Endothelial cell of umbilical vein (primary cell): ENCODE data around the gene FER. TPM values are rescaled to one million over a fixed set of nuclear protein-coding genes. Genes with fewer than 3 reads are reported as not detected.

Source experiments
- BruUV-seq: library from RNA; stranded (reverse); fragments of 400-500 nt; replicated peaks from 2 replicates; lab custom pipeline; 2021; lab: Mats Ljungman, UMichigan
- CTCF ChIA-PET: fragments of 300-600, 350-600 bp; sonication (Branson Sonifier 250); formaldehyde crosslinking; loops from one replicate; lab custom pipeline; 2021; ENCODE audit warnings: antibody characterized with exemption, inconsistent platforms; lab: Charles Lee
- POLR2A ChIA-PET: fragments of 300-600, 350-600 bp; sonication (Branson Sonifier 250); formaldehyde crosslinking; loops from one replicate; lab custom pipeline; 2021; ENCODE audit warnings: antibody characterized with exemption, inconsistent platforms; lab: Charles Lee
- DNase-seq: peaks from one replicate; pipeline ENCODE4 v3.0.0-alpha.2; 2011; ENCODE audit warnings: low read depth, low spot score
- FAIRE-seq: peaks from 2 replicates; lab custom pipeline; 2011; peaks lifted over from hg19 to GRCh38; lab: Jason Lieb, UNC
- H2AFZ ChIP-seq: 2 replicates; pipeline ENCODE4 v1.6.0; 2012; ENCODE audit warnings: low read depth, low read length, control low read depth, inconsistent platforms
- H3K27ac ChIP-seq: 2 replicates; pipeline ENCODE4 v1.5.1; 2011; ENCODE audit warnings: low read depth, mild to moderate bottlenecking, control low read depth, low read length, moderate library complexity; ENCODE audit not compliant: insufficient read depth
- H3K27me3 ChIP-seq, 2 experiments: 2 replicates each; pipeline versions ENCODE4 v1.6.0 to v1.6.1; 2011; ENCODE audit warnings: low read length in 2 of 2, mixed read lengths in 1 of 2; ENCODE audit not compliant: control insufficient read depth in 2 of 2, insufficient read depth in 2 of 2
- H3K36me3 ChIP-seq, 2 experiments: 2 replicates in 1 of 2; 3 replicates in 1 of 2; pipeline ENCODE4 v1.5.1; 2011; ENCODE audit warnings: low read length in 2 of 2, mild to moderate bottlenecking in 1 of 2, moderate library complexity in 1 of 2; ENCODE audit not compliant: control insufficient read depth in 2 of 2, insufficient read depth in 2 of 2; ENCODE audit errors: extremely low read depth in 1 of 2
- H3K4me1 ChIP-seq: 3 replicates; pipeline ENCODE4 v1.5.1; 2011; ENCODE audit warnings: mild to moderate bottlenecking, low read length; ENCODE audit not compliant: control insufficient read depth, insufficient read depth; ENCODE audit errors: extremely low read depth
- H3K4me2 ChIP-seq: 2 replicates; pipeline ENCODE4 v1.6.1; 2011; ENCODE audit warnings: low read length, control low read depth, mixed read lengths; ENCODE audit not compliant: insufficient read depth
- H3K4me3 ChIP-seq, 3 experiments: fragments of 200-600 bp in 1 of 3; sonication (generic), shearing (Covaris generic) in 1 of 3; replicated peaks in 1 of 3; 2 replicates each; pipeline ENCODE4 v1.5.1; 2011 to 2016; ENCODE audit warnings: control low read depth in 3 of 3, low read length in 3 of 3, mild to moderate bottlenecking in 2 of 3, inconsistent platforms in 1 of 3, low read depth in 1 of 3, moderate library complexity in 1 of 3; ENCODE audit not compliant: insufficient read depth in 1 of 3
- H3K79me2 ChIP-seq: 2 replicates; pipeline ENCODE4 v1.6.0; 2012; ENCODE audit warnings: low read length, inconsistent platforms; ENCODE audit not compliant: control insufficient read depth, insufficient read depth
- H3K9ac ChIP-seq: replicated peaks from 2 replicates; pipeline ENCODE3; 2011; ENCODE audit warnings: low read length, control low read depth; ENCODE audit not compliant: insufficient read depth; ENCODE audit errors: extremely low read depth
- H3K9me1 ChIP-seq: replicated peaks from 3 replicates; pipeline ENCODE4 v1.6.0; 2011; ENCODE audit warnings: mild to moderate bottlenecking, low read length; ENCODE audit not compliant: control insufficient read depth, insufficient read depth; ENCODE audit errors: extremely low read depth
- H3K9me3 ChIP-seq: replicated peaks from 2 replicates; pipeline ENCODE4 v1.5.1; 2012; ENCODE audit warnings: low read length, inconsistent platforms; ENCODE audit not compliant: control insufficient read depth, insufficient read depth
- H4K20me1 ChIP-seq: replicated peaks from 2 replicates; pipeline ENCODE3; 2011; ENCODE audit warnings: mild to moderate bottlenecking, low read length; ENCODE audit not compliant: control insufficient read depth, insufficient read depth; ENCODE audit errors: extremely low read depth
- CTCF ChIP-seq, 2 donors: IDR thresholded peaks; 1 replicate in 1 of 2; 2 replicates in 1 of 2; pipeline ENCODE4 v1.5.1; 2011; ENCODE audit warnings: low read length in 2 of 2, mild to moderate bottlenecking in 2 of 2, moderate library complexity in 2 of 2, control low read depth in 1 of 2, inconsistent platforms in 1 of 2, low read depth in 1 of 2; ENCODE audit not compliant: insufficient read depth in 1 of 2; ENCODE audit errors: extremely low read depth in 1 of 2
- FOS ChIP-seq: IDR thresholded peaks from 2 replicates; pipeline ENCODE4 v1.6.1; 2011; ENCODE audit warnings: mild to moderate bottlenecking, low read length, moderate library complexity, borderline replicate concordance; ENCODE audit not compliant: insufficient read depth
- GATA2 ChIP-seq: IDR thresholded peaks from 2 replicates; pipeline ENCODE4 v1.7.0; 2011; ENCODE audit warnings: low read depth, mild to moderate bottlenecking, moderate library complexity, mixed read lengths, low read length; ENCODE audit not compliant: insufficient read length, insufficient read depth
- JUN ChIP-seq: IDR thresholded peaks from 2 replicates; pipeline ENCODE4 v1.6.1; 2011; ENCODE audit warnings: borderline replicate concordance, low read depth; ENCODE audit not compliant: insufficient read length, insufficient read depth
- MYC ChIP-seq: IDR thresholded peaks from one replicate; pipeline ENCODE4 v1.6.1; 2011; ENCODE audit warnings: mild to moderate bottlenecking, low read depth, low read length
- POLR2A ChIP-seq: IDR thresholded peaks from 2 replicates; pipeline ENCODE4 v1.6.1; 2012; ENCODE audit warnings: low read depth, mild to moderate bottlenecking, control low read depth, low read length
- POLR2AphosphoS5 ChIP-seq: IDR thresholded peaks from 2 replicates; pipeline ENCODE4 v1.6.1; 2012; ENCODE audit warnings: low read depth, mild to moderate bottlenecking, control low read depth, low read length, moderate library complexity; ENCODE audit not compliant: insufficient read depth
- dilution Hi-C: fragments of 300-500 bp; cut with MboI; formaldehyde crosslinking; loops from one replicate; pipeline ENCODE4 v1.15.0; 2019; ENCODE audit warnings: low sequenced_read_pairs; ENCODE audit not compliant: extremely low pct_ligation_motif_present
- intact Hi-C: fragments of 100-400 bp; cut with micrococcal nuclease; formaldehyde crosslinking; loops from one replicate; pipeline ENCODE4 v1.10.0; 2022
- polyA plus RNA-seq, 4 experiments: library from polyadenylated mRNA; depleted of rRNA in 3 of 4; stranded (reverse) in 3 of 4; unstranded in 1 of 4; fragments of >200 nt; gene quantifications; 2 replicates each; pipeline versions ENCODE4 v1.2.1 to v1.2.3, GENCODE V29; 2011 to 2012; ENCODE audit warnings: missing spikeins in 1 of 4
- total RNA-seq: library from RNA; stranded (reverse); gene quantifications from 2 replicates; pipeline ENCODE4 v1.2.3, GENCODE V29; 2021
- TF ChIP-seq, protein P1 (sequence below): IDR thresholded peaks from 2 replicates; pipeline ENCODE4 v1.6.1; 2011; ENCODE audit not compliant: insufficient read depth, insufficient read length

Gene FER
- total and polyA plus RNA-seq, 2 donors (not counting 3 experiments of a cell fraction or from before 2014, with no cell fraction given) = 2.3 to 27.5 TPM

DNA sequence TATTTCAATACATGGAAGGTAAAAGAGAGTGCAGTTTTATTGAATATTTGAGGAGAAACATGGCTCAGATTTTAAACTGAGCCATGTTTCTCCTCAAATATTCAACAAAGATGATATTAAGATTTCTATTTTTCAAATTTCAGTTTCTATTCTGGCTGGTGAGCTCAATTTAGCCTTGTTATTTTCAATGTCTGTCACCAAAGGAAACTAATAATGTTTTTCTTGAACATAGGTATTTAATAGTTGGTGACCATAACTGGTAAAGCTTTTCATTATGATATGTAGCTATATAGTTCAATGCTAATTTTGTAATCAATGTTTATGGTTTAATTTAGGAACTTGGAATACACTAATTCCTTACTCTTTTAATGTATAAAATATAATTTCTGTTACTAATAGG, 177.4 kb downstream of the FER start:
- TF ChIP-seq JUN = no peak
- TF ChIP-seq GATA2 = no peak
- no peak for TF ChIP-seq POLR2A
- Histone ChIP-seq H3K4me3 (no peak overlapping the region), H3K79me2 (no peaks in the 10 kb centered on the region), H3K4me1 (no peaks in the 10 kb centered on the region), H3K9ac (no peak overlapping the region), H3K27me3 (no peaks in the 10 kb centered on the region), H3K9me3 (no peaks in the 10 kb centered on the region), H3K27ac (no peak overlapping the region), H4K20me1 (no peaks in the 10 kb centered on the region), H3K4me2 (no peak overlapping the region), H3K9me1 (no peaks in the 10 kb centered on the region), H3K36me3 (no peaks in the 10 kb centered on the region), H2AFZ (no peak overlapping the region)
- no peak for DNase-seq
- CTCF ChIA-PET = interaction anchor here (0.8 to 1.4 kb wide), 3 partner anchors 15 to 283 kb away, joined by 3 read pairs; no protein-coding TSS in a partner anchor
- POLR2A ChIA-PET = no interaction called here
- dilution Hi-C loops = no loop called here
- BruUV-seq = no TSS peak
- FAIRE-seq = no peak
- intact Hi-C loops = no loop called here

- BruUV-seq = no TSS peak
- ChIA-PET POLR2A (no interaction called here), CTCF (no interaction called here)
- Histone ChIP-seq H3K9me1 (no peaks in the 10 kb centered on the region), H4K20me1 (no peaks in the 10 kb centered on the region), H3K9me3 (no peaks in the 10 kb centered on the region), H3K79me2 (no peaks in the 10 kb centered on the region), H2AFZ (no peak overlapping the region), H3K4me1 (no peaks in the 10 kb centered on the region), H3K27ac (no peak overlapping the region), H3K36me3 (no peaks in the 10 kb centered on the region), H3K4me2 (no peak overlapping the region), H3K4me3 (no peak overlapping the region), H3K27me3 (no peaks in the 10 kb centered on the region), H3K9ac (no peak overlapping the region)
- no peak for FAIRE-seq
- DNase-seq = no peak
- no peak for TF ChIP-seq POLR2AphosphoS5
- no peak for TF ChIP-seq MYC
- TF ChIP-seq, protein P1, sequence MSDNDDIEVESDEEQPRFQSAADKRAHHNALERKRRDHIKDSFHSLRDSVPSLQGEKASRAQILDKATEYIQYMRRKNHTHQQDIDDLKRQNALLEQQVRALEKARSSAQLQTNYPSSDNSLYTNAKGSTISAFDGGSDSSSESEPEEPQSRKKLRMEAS = no peak
- no peak for TF ChIP-seq JUN
- TF ChIP-seq FOS = no peak
- no peak for TF ChIP-seq CTCF (IDR thresholded peaks at IDR 0.05; ENCODE audit: extremely low read depth in 1 of 2, insufficient read depth in 1 of 2, low read depth in 1 of 2, low read length in 2 of 2)
- TF ChIP-seq POLR2A = no peak
- dilution Hi-C loops = no loop called here
- intact Hi-C loops = no loop called here
These were observed 182.4 kb downstream of the FER start for GRCh38 chr5:108930107-108930506.
